Occipital lobe (tissue), 2 donors: ENCODE results near the gene LRGUK. TPM values are rescaled to one million over a fixed set of nuclear protein-coding genes. Genes with fewer than 3 reads are reported as not detected.
"Not testable (repeated sequence)": the region's sequence is repeated elsewhere in the genome, so short reads cannot be mapped to it uniquely, and the experiment has no call there.

Experiments used
- DNase-seq: peaks from one replicate; lab custom pipeline; 2025; lab: John Stamatoyannopoulos, UW
- total RNA-seq: library from RNA; depleted of rRNA; stranded (reverse); fragments of >200 nt; gene quantifications from one replicate; pipeline ENCODE4 v1.2.3, GENCODE V29; 2014

The LRGUK gene, protein sequence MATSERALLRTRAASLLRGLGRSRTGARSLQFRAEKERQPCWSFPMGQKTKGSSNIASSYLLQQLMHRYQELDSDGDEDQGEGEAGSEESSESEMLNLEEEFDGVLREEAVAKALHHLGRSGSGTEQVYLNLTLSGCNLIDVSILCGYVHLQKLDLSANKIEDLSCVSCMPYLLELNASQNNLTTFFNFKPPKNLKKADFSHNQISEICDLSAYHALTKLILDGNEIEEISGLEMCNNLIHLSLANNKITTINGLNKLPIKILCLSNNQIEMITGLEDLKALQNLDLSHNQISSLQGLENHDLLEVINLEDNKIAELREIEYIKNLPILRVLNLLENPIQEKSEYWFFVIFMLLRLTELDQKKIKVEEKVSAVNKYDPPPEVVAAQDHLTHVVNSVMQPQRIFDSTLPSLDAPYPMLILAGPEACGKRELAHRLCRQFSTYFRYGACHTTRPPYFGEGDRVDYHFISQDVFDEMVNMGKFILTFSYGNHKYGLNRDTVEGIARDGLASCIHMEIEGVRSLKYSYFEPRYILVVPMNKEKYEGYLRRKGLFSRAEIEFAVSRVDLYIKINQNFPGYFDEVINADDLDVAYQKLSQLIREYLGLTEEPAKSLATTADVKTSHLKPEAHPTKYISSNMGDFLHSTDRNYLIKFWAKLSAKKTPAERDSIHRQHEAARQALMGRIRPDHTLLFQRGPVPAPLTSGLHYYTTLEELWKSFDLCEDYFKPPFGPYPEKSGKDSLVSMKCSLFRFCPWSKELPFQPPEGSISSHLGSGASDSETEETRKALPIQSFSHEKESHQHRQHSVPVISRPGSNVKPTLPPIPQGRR
- total RNA-seq, result 17.6 TPM

DNA sequence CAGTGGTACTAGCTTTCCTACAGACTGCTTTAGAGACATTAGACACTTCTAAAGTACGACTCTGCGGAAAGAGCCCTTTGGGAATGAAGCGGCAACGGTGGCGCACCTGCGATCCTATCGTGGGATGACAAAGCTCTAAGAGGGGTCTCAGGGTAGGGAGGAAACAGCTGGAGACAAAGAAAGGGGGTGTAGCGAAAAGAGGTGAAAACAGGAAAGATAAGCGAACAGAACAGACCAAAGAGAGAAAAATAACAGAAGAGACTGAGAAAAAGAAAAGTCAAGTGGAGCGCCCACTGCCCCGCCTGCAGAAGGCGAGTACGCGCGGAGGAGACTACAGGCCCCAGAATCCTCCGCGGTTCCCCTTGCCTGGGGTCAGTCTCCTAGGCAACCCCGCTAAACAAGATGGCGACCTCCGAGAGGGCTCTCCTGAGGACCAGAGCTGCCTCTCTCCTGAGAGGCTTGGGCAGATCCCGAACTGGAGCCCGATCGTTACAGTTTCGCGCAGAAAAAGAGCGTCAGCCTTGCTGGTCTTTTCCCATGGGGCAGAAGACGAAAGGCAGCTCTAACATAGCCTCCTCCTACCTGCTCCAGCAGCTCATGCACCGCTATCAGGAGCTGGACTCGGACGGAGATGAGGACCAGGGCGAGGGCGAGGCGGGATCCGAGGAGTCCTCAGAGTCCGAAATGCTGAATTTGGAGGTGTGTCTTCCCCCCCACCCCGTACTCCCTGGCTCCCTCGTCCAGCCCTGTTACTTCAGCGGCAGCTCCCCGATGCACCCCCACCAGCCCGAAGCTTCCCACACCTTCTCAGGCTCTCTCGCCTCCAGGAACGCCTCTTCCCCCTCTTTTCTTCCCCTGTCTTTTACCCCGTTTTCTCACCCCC lies at the start of gene LRGUK:
Gene LRGUK (plus strand): TSS at position 375 of the 883 bp plus-strand sequence. CDS start 28 bp downstream, at position 403.
- DNase-seq, result peak; percentile 84

- DNase-seq, result not testable (repeated sequence)
Observed at GRCh38 chr7:134077560-134077959, 49.6 kb upstream of the LRGUK start.

- no peak for DNase-seq
Observed at GRCh38 chr7:134078991-134079390, 48.1 kb upstream of the LRGUK start.

GRCh38 chr7:134081695-134082094 lies 45.4 kb upstream of the LRGUK start:
- DNase-seq, result no peak

- no peak for DNase-seq
Observed at GRCh38 chr7:134083766-134084487, 43.2 kb upstream of the LRGUK start.

- no peak for DNase-seq
Observed at GRCh38 chr7:134084488-134085144, 42.5 kb upstream of the LRGUK start.

GRCh38 chr7:134085311-134085710 lies 41.8 kb upstream of the LRGUK start:
- DNase-seq, result no peak

DNA sequence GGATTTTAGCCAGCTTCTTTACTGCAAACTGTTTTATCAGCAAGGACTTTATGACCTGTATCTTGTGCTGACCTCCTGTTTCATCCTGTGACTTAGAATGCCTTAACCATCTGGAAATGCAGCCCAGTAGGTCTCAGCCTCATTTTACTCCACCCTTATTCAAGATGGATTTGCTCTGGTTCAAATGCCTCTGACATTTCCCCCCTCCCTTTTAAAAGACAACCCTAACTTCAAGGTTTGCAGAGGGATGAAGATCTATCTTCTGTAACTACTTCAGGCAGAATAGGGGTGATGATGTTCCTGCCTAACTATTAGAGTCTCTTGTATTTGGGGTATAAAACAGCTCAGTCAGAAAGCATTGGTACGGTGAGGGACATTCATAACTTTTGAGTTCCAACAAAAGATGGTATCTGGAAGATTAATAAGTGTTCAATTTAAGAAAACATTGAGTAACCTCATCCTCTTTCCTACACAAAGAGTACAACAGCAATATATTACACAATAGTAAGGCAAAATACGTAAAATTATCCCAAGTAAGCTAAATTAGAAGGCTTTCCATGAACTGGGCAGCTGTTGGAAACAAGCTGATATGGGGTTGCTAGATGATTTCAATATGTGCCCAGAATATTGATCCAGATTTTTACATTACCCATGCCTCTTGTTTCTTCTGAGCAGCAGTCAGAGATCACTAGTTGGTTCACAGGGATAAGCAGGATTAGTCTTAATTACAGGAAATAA lies 40.0 kb upstream of the LRGUK start:
- no peak for DNase-seq

DNA sequence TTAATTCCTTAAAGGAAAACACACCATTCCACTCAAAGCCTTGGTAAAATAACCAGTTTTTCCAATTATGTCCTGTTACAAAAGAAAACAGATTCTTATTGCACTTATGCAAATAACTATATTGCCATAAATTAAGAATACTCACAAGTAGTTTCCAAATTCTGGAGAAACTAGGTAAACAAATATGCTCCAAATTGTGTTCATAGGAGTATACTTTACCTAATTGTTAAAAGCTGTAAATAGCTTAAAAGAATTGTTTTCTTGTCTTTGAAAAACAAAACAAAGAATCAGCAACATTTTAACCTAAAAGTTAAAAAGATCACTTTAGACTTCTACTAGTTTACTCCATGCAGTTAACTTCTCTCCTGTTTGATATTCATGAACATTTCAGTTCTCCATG lies 38.9 kb upstream of the LRGUK start:
- no peak for DNase-seq

DNA sequence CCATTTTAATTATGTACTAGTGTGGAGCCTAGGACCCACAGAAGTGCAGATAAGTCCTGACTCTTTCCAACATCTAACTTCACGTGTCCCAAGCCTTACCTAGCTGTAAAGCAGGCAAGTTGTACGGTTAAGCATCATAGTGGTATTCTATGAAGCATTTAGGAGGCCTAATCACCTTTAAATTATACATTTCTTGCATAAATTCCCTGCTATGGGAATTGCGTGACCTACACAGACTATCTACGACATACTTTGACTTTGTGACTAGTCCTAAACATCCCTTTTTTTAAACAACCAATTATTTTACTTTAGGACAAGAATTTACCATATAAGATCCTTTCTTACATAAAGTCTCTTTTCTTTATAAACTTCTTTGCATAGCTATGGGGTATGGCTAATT lies 37.7 kb upstream of the LRGUK start:
- DNase-seq, result no peak

DNA sequence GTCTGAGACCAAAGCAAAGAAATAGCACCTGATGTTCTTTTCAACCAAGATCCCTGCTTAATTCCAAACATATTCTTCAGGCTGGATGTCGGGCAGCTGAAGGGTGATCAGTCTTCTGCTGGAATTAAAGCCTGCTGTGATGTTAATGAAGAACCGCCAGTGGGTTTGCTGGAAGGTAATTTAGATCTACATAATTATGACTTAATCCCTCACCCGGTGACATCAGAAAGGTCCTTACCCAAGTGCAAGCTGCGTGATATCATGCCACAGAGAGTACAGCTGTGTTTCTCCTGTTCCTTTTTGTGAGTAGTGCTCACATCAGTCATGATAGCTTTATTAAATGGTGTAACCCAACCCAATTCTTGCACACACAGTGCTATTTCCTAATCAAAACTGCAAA lies 29.1 kb upstream of the LRGUK start:
- no peak for DNase-seq

DNA sequence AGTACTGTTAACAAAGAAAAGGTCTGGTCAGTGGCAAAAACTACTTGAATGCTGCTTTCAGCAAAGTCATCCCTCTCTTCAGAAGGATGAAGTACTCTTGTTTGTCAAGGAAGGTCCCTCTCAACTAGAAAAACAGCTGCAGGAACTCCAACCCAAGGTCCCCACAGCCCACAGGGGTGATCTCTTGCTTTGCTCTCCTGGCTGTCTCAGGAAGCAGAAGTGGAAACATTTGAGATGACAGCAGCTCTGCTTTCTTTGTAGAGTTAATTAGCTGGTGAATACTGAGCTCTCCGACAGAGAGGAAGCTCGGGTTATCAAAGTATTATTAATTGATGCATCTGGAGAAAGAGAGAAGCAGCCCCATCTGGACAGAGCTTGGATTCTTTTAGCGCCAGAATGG lies 25.4 kb upstream of the LRGUK start:
- DNase-seq, result no peak

- no peak for DNase-seq
Observed at GRCh38 chr7:134104166-134104565, 23.0 kb upstream of the LRGUK start.

GRCh38 chr7:134105841-134106240 lies 21.3 kb upstream of the LRGUK start:
- no peak for DNase-seq

DNA sequence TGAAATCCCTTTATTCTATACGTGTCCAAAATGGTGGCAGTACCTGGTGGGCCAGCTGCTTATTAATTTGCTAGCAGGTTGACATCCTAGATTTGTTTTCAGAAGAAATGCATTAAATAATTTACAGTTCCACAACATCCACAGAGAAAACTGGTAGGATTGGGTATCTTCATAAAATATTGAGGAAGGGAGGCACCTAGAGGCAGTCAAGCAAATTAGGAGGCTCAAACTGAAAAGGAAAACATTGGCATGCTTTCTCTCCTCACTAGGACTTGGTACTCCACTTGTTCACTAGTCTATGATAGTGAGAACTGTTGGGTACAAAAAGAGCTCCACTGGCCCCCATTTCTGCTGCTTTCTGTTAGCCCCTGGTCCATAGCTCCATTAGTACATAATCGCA lies 18.3 kb upstream of the LRGUK start:
- no peak for DNase-seq

GRCh38 chr7:134113655-134114054 lies 13.5 kb upstream of the LRGUK start:
- DNase-seq, result no peak

- no peak for DNase-seq
Observed at GRCh38 chr7:134114992-134115391, 12.1 kb upstream of the LRGUK start.

DNA sequence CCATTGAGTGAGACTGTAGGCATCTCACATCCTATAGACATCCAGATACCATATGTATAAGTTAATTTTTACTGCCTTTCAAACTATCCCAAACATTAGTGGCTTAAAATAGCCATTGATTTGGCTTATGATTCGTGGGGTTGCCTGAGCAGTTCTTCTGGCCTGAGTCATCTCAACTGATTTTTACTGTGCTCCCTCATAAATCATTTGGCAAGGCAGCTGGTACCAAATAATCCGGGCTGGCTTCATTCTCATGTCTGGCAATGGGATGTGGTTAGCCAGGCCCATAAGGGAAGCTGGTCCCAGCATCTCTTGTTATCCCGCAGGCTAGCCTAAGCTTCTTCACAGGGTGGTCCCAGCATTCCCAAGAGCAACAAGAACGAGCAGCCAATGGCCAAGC lies 6.7 kb upstream of the LRGUK start:
- DNase-seq, result no peak

DNA sequence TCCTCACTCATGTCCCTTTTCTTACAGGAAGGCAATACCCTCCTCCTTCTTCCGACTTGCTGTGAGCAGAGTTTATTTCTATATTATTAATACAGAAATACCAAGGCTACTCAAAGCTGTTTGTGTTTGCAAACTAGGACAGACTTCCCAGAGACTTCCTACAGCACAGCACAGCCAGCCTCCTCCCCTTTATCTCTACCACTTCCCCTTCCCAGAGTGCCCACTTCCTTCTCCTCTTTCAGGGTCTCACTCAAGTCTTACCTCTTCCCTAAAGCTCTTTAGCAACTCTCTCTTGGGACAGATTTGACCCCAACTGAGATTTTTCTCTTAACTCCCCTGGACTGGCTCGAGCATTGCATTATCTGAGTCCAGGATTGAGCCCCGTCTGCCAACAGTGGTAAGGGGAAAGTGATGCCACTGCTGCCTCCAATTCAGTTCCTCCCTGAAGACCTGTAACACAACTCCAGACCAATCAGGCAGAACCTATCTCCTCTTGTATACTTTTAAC lies 5.5 kb upstream of the LRGUK start:
- DNase-seq, result no peak

DNA sequence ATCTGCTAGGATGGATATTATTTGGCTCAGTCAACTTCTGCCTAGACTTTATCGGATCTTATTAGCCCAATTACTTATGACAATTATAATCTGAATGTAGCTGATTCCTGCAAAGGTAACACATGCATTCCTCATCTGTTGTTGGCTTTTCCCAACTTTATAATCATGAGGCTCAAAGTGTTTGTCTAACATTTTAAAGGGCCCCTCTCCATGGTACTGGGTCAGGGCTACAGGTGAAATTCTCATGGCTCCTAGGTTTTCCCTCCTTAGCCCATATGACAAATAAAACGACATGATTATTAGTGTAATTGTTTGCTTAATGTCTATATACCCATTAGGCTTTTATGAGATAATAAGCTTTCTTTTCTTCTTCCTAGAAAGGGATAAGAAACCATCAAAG lies 4.2 kb upstream of the LRGUK start:
- DNase-seq, result no peak
